Mesendoderm (in vitro differentiated cells): Measurements from ENCODE around the gene NT5C2.
"Not testable (repeated sequence)": the region's sequence is repeated elsewhere in the genome, so short reads cannot be mapped to it uniquely, and the experiment has no call there.

Experiments used
- DNase-seq: peaks from one replicate; pipeline ENCODE4 v3.0.0; 2013
- H2AK5ac ChIP-seq: 2 replicates; pipeline ENCODE4 v1.6.1; 2013; ENCODE audit warnings: low read length, inconsistent platforms
- H2BK120ac ChIP-seq: 2 replicates; pipeline ENCODE4 v1.6.1; 2013; ENCODE audit warnings: low read depth, mild to moderate bottlenecking, low read length, moderate library complexity, mixed read lengths
- H2BK15ac ChIP-seq: replicated peaks from 2 replicates; pipeline ENCODE4 v1.6.1; 2013; ENCODE audit warnings: low read depth, mild to moderate bottlenecking, moderate library complexity
- H2BK5ac ChIP-seq: 2 replicates; pipeline ENCODE4 v1.6.1; 2013; ENCODE audit warnings: low read length, inconsistent platforms
- H3K18ac ChIP-seq: 2 replicates; pipeline ENCODE4 v1.6.1; 2013; ENCODE audit warnings: mild to moderate bottlenecking, low read length, mixed read lengths
- H3K23ac ChIP-seq: one replicate; pipeline ENCODE4 v1.6.1; 2013; ENCODE audit warnings: low read length
- H3K27ac ChIP-seq: 2 replicates; pipeline ENCODE4 v1.5.1; 2013; ENCODE audit warnings: low read depth, mild to moderate bottlenecking, inconsistent platforms, low read length, moderate library complexity
- H3K27me3 ChIP-seq: 2 replicates; pipeline ENCODE4 v1.6.1; 2013; ENCODE audit warnings: low read length, control low read depth, mild to moderate bottlenecking, inconsistent platforms; ENCODE audit not compliant: insufficient read depth, poor library complexity
- H3K36me3 ChIP-seq: 2 replicates; pipeline ENCODE4 v1.6.1; 2013; ENCODE audit warnings: low read length, inconsistent platforms; ENCODE audit not compliant: control insufficient read depth, insufficient read depth
- H3K4ac ChIP-seq: one replicate; pipeline ENCODE4 v1.6.1; 2013; ENCODE audit warnings: low read depth, mild to moderate bottlenecking, low read length, moderate library complexity
- H3K4me1 ChIP-seq: 2 replicates; pipeline ENCODE4 v1.6.1; 2013; ENCODE audit warnings: low read depth, low read length, inconsistent platforms; ENCODE audit not compliant: control insufficient read depth
- H3K4me2 ChIP-seq: 2 replicates; pipeline ENCODE4 v1.6.1; 2013; ENCODE audit warnings: low read length
- H3K4me3 ChIP-seq: 2 replicates; pipeline ENCODE4 v1.5.1; 2013; ENCODE audit warnings: mild to moderate bottlenecking, low read length
- H3K56ac ChIP-seq: one replicate; pipeline ENCODE4 v1.6.1; 2013; ENCODE audit warnings: low read length
- H3K79me1 ChIP-seq: 2 replicates; pipeline ENCODE4 v1.6.1; 2013; ENCODE audit warnings: low read length, inconsistent platforms
- H3K79me2 ChIP-seq: 2 replicates; pipeline ENCODE4 v1.6.1; 2013; ENCODE audit warnings: mild to moderate bottlenecking, low read length; ENCODE audit not compliant: control insufficient read depth, insufficient read depth
- H3K9ac ChIP-seq: 2 replicates; pipeline ENCODE4 v1.6.1; 2013; ENCODE audit warnings: low read length, inconsistent platforms
- H4K5ac ChIP-seq: one replicate; pipeline ENCODE4 v1.6.1; 2013; ENCODE audit warnings: low read length
- H4K8ac ChIP-seq: one replicate; pipeline ENCODE4 v1.6.1; 2013; ENCODE audit warnings: low read depth, mild to moderate bottlenecking, control low read depth, low read length, moderate library complexity
- WGBS: extraction: QIAGEN DNeasy Blood & Tissue Kit; methylation state at CpG from one replicate; pipeline ENCODE4 v1.1.7; 2013; ENCODE audit warnings: low lambda C conversion rate, missing lambda C conversion rate; ENCODE audit not compliant: insufficient coverage; ENCODE audit errors: extremely low coverage; 5-methylcytosine and 5-hydroxymethylcytosine counted together

The NT5C2 gene

GRCh38 chr10:103171278-103171677 is 21.8 kb downstream of the NT5C2 start:
- no peak overlapping the region for H2BK5ac ChIP-seq
- no peak overlapping the region for H2BK15ac ChIP-seq
- no peak overlapping the region for H3K18ac ChIP-seq
- H3K27me3 ChIP-seq = no peaks in the 10 kb centered on the region
- no peak overlapping the region for H3K27ac ChIP-seq
- no peak overlapping the region for H3K4ac ChIP-seq
- no peak overlapping the region for H3K4me3 ChIP-seq
- WGBS = no CpG with 5 or more reads among the region's 1 CpG
- no peak overlapping the region for H3K4me2 ChIP-seq
- no peaks in the 10 kb centered on the region for H3K36me3 ChIP-seq
- H4K5ac ChIP-seq = no peak overlapping the region
- no peak overlapping the region for H2BK120ac ChIP-seq
- H3K79me1 ChIP-seq = peaks cover 8% of the 10 kb centered on the region
- no peak overlapping the region for H2AK5ac ChIP-seq
- DNase-seq = no peak
- no peak overlapping the region for H3K56ac ChIP-seq
- H4K8ac ChIP-seq = no peak overlapping the region
- H3K9ac ChIP-seq = no peak overlapping the region
- no peaks in the 10 kb centered on the region for H3K4me1 ChIP-seq
- no peaks in the 10 kb centered on the region for H3K79me2 ChIP-seq
- no peak overlapping the region for H3K23ac ChIP-seq

- no peak overlapping the region for H3K27ac ChIP-seq
- H3K18ac ChIP-seq = no peak overlapping the region
- no peak overlapping the region for H3K23ac ChIP-seq
Measured at GRCh38 chr10:103168438-103168837, 24.6 kb downstream of the NT5C2 start.

GRCh38 chr10:103167554-103167953 is 25.5 kb downstream of the NT5C2 start:
- H3K27ac ChIP-seq, H3K4me1 ChIP-seq, H3K36me3 ChIP-seq, DNase-seq, H3K4me2 ChIP-seq, H2BK120ac ChIP-seq, H2BK15ac ChIP-seq, H3K23ac ChIP-seq, H3K27me3 ChIP-seq, H3K9ac ChIP-seq, H3K79me2 ChIP-seq, H4K5ac ChIP-seq, H2BK5ac ChIP-seq, H3K4ac ChIP-seq, H2AK5ac ChIP-seq, H3K18ac ChIP-seq, H3K4me3 ChIP-seq, H3K56ac ChIP-seq, H4K8ac ChIP-seq, H3K79me1 ChIP-seq: not testable (repeated sequence)
- no CpG with 5 or more reads among the region's 5 CpGs for WGBS

More at GRCh38 chr10:103168438-103168837, 24.6 kb downstream of the NT5C2 start:
- Histone ChIP-seq H2BK15ac (no peak overlapping the region), H2BK5ac (no peak overlapping the region), H3K4me1 (no peaks in the 10 kb centered on the region), H2BK120ac (no peak overlapping the region), H3K9ac (no peak overlapping the region), H3K56ac (no peak overlapping the region), H3K4me3 (no peak overlapping the region), H3K36me3 (no peaks in the 10 kb centered on the region), H3K4me2 (no peak overlapping the region), H3K79me1 (peaks cover 3% of the 10 kb centered on the region), H4K5ac (no peak overlapping the region), H3K27me3 (no peaks in the 10 kb centered on the region), H3K79me2 (no peaks in the 10 kb centered on the region), H4K8ac (no peak overlapping the region), H3K4ac (no peak overlapping the region), H2AK5ac (no peak overlapping the region)
- DNase-seq = no peak

GRCh38 chr10:103166523-103166922 is 26.5 kb downstream of the NT5C2 start:
- no peak overlapping the region for H3K4me3 ChIP-seq
- H2BK120ac ChIP-seq = no peak overlapping the region
- H3K27ac ChIP-seq = no peak overlapping the region
- no peak overlapping the region for H4K8ac ChIP-seq
- peaks cover 3% of the 10 kb centered on the region for H3K79me1 ChIP-seq
- H3K23ac ChIP-seq = no peak overlapping the region
- H3K4me2 ChIP-seq = no peak overlapping the region
- H3K4me1 ChIP-seq = no peaks in the 10 kb centered on the region
- no CpG with 5 or more reads among the region's 3 CpGs for WGBS
- no peak overlapping the region for H4K5ac ChIP-seq
- H2AK5ac ChIP-seq = no peak overlapping the region
- H3K79me2 ChIP-seq = no peaks in the 10 kb centered on the region
- H3K18ac ChIP-seq = no peak overlapping the region
- H3K4ac ChIP-seq = no peak overlapping the region
- DNase-seq = no peak
- H3K36me3 ChIP-seq = no peaks in the 10 kb centered on the region
- H3K56ac ChIP-seq = no peak overlapping the region
- no peak overlapping the region for H2BK15ac ChIP-seq
- no peaks in the 10 kb centered on the region for H3K27me3 ChIP-seq
- no peak overlapping the region for H3K9ac ChIP-seq
- H2BK5ac ChIP-seq = no peak overlapping the region

GRCh38 chr10:103163766-103164403 is 29.2 kb downstream of the NT5C2 start:
- not testable (repeated sequence) for H3K23ac ChIP-seq, H3K27me3 ChIP-seq, H3K56ac ChIP-seq, H2BK120ac ChIP-seq, H3K4me2 ChIP-seq, H4K8ac ChIP-seq, H3K4me3 ChIP-seq, H3K4ac ChIP-seq, H3K18ac ChIP-seq, H3K79me1 ChIP-seq, H3K4me1 ChIP-seq, H4K5ac ChIP-seq, H3K79me2 ChIP-seq, H2BK15ac ChIP-seq, H3K9ac ChIP-seq, H3K36me3 ChIP-seq, H2BK5ac ChIP-seq, DNase-seq, H2AK5ac ChIP-seq, H3K27ac ChIP-seq
- WGBS = no CpG with 5 or more reads among the region's 9 CpGs

- H3K9ac ChIP-seq = no peak overlapping the region
- no peak for DNase-seq
- H3K27ac ChIP-seq = no peak overlapping the region
- H3K4me3 ChIP-seq = no peak overlapping the region
- no peak overlapping the region for H3K4ac ChIP-seq
- no peak overlapping the region for H2BK15ac ChIP-seq
- H3K27me3 ChIP-seq = no peaks in the 10 kb centered on the region
- no peak overlapping the region for H2BK120ac ChIP-seq
- H3K18ac ChIP-seq = no peak overlapping the region
- H2AK5ac ChIP-seq = no peak overlapping the region
- H3K79me1 ChIP-seq = no peaks in the 10 kb centered on the region
- H3K36me3 ChIP-seq = no peaks in the 10 kb centered on the region
- H3K56ac ChIP-seq = no peak overlapping the region
- peaks cover 5% of the 10 kb centered on the region for H3K4me1 ChIP-seq
- no peak overlapping the region for H4K8ac ChIP-seq
- H2BK5ac ChIP-seq = no peak overlapping the region
- H3K79me2 ChIP-seq = no peaks in the 10 kb centered on the region
- H3K4me2 ChIP-seq = no peak overlapping the region
- no peak overlapping the region for H3K23ac ChIP-seq
- no peak overlapping the region for H4K5ac ChIP-seq
- WGBS = no CpG with 5 or more reads among the region's 1 CpG
Measured at GRCh38 chr10:103157246-103157645, 35.8 kb downstream of the NT5C2 start.
